ENCODE results near the gene AK5. TPM values are rescaled to one million over a fixed set of nuclear protein-coding genes. Genes with fewer than 3 reads are reported as not detected.
"Not testable (repeated sequence)": the region's sequence is repeated elsewhere in the genome, so short reads cannot be mapped to it uniquely, and the experiment has no call there.

AK5 gene
- total RNA-seq, 2 donors from 2014 or later, result 0.49 to 1.1 TPM

DNA sequence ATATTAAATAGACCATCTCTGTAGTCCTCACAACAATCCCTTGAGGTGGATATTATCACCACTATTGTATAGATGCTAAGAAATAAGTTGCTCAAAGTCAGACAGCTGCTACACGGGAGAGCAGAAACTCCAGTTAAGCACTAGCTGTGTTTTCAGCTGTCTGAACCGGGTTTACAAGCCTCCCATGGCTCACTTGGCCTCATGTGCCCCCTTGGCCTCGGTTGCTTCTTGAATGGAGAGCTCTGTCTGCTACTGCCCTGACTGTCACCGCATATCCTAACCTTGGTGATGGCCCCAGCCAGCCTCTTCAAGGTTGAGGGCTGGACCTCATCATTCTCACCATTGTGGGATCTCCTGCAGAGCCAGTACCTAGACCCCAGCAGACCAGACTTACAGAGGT lies 123.4 kb downstream of the AK5 start:
- TF ChIP-seq, protein P1, sequence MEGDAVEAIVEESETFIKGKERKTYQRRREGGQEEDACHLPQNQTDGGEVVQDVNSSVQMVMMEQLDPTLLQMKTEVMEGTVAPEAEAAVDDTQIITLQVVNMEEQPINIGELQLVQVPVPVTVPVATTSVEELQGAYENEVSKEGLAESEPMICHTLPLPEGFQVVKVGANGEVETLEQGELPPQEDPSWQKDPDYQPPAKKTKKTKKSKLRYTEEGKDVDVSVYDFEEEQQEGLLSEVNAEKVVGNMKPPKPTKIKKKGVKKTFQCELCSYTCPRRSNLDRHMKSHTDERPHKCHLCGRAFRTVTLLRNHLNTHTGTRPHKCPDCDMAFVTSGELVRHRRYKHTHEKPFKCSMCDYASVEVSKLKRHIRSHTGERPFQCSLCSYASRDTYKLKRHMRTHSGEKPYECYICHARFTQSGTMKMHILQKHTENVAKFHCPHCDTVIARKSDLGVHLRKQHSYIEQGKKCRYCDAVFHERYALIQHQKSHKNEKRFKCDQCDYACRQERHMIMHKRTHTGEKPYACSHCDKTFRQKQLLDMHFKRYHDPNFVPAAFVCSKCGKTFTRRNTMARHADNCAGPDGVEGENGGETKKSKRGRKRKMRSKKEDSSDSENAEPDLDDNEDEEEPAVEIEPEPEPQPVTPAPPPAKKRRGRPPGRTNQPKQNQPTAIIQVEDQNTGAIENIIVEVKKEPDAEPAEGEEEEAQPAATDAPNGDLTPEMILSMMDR (IDR thresholded peaks at IDR 0.05), result no peak
- H3K36me3 ChIP-seq, result no peaks in the 10 kb centered on the region
- H3K27ac ChIP-seq, result no peak overlapping the region
- intact Hi-C loops (cut with DNase I), result no loop called here
- H3K4me3 ChIP-seq, result no peak overlapping the region
- no peak for DNase-seq
- H3K27me3 ChIP-seq, result no peaks in the 10 kb centered on the region
- H3K4me1 ChIP-seq, result no peaks in the 10 kb centered on the region
- H3K9ac ChIP-seq (ENCODE audit: low read depth in 2 of 2, low read length in 2 of 2), result no peak overlapping the region
- H3K9me3 ChIP-seq, result no peaks in the 10 kb centered on the region

DNA sequence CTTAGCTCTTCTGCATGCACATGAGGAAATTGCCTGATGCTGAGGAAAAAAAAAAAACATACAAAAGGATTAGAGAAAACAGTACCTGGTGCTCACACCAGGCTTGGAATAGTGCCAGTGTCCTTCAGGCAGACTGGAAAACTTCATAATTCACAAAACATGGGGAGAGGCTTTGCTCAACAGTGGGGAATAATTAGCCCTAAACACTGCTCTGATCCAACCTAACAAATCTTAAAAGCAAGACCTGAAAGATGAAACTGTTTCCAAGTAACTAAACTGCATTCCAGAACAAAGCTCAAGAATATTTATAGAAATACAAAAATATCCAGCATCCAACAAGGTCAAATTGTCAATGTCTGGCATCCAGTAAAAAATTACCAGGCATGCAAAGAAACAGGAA lies 124.8 kb downstream of the AK5 start:
- intact Hi-C loops (cut with DNase I), result no loop called here
- Histone ChIP-seq H3K9ac (ENCODE audit: low read depth in 2 of 2, low read length in 2 of 2) (no peak overlapping the region), H3K4me3 (no peak overlapping the region), H3K36me3 (no peaks in the 10 kb centered on the region), H3K27ac (no peak overlapping the region), H3K27me3 (no peaks in the 10 kb centered on the region), H3K9me3 (no peaks in the 10 kb centered on the region), H3K4me1 (no peaks in the 10 kb centered on the region)
- no peak for DNase-seq
- TF ChIP-seq, protein P1 (IDR thresholded peaks at IDR 0.05), result no peak

DNA sequence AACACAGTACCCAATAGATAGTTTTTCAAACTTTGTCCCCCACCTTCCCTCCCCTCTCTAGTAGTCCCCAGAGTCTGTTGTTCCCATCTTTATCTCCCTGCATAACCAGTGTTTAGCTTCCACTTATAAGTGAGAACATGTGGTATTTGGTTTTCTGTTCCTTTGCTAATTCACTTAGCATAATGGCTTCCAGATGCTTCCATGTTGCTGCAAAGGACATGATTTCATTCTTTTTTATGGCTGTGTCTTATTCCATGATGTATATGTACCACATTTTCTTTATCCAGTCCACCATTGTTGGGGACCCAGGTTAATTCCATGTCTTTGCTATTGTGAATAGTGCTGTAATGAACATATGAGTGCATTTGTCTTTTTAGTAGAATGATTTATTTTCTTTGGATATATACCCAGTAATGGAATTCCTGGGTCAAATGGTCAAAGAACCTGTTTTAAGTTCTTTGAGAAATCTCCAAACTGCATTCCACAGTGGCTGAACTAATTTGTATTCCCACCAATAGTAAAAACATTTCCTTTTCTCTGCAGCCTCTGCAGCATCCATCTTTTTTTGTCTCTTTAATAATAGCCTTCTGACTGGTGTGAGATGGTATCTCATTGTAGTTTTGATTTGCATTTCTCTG lies 126.0 kb downstream of the AK5 start:
- TF ChIP-seq, protein P1 (IDR thresholded peaks at IDR 0.05), result no peak
- intact Hi-C loops (cut with DNase I), result no loop called here

DNA sequence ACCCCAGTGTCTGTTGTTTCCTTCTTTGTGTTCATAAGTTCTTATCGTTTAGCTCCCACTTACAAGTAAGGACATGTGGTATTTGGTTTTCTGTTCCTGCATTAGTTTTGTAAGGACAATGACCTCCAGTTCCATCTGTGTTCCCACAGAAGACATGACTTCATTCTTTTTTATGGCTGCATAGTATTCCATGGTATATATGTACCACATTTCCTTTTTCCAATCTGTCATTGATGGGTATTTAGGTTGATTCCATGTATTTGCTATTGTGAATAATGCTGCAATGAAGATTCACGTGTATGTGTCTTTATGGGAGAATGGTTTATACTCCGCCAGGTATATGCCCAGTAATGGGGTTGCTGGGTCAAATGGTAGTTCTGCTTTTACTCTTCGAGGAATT lies 127.1 kb downstream of the AK5 start:
- H3K27me3 ChIP-seq; H3K27ac ChIP-seq; DNase-seq; H3K9me3 ChIP-seq; H3K4me1 ChIP-seq; H3K36me3 ChIP-seq; H3K9ac ChIP-seq (ENCODE audit: low read depth in 2 of 2, low read length in 2 of 2); intact Hi-C loops (cut with DNase I); H3K4me3 ChIP-seq: not testable (repeated sequence)

More for the DNA sequence above, 126.0 kb downstream of the AK5 start:
- Histone ChIP-seq H3K36me3 (no peaks in the 10 kb centered on the region), H3K27me3 (no peaks in the 10 kb centered on the region), H3K4me1 (no peaks in the 10 kb centered on the region), H3K4me3 (no peak overlapping the region), H3K9me3 (no peaks in the 10 kb centered on the region), H3K27ac (no peak overlapping the region), H3K9ac (ENCODE audit: low read depth in 2 of 2, low read length in 2 of 2) (no peak overlapping the region)
- no peak for DNase-seq

DNA sequence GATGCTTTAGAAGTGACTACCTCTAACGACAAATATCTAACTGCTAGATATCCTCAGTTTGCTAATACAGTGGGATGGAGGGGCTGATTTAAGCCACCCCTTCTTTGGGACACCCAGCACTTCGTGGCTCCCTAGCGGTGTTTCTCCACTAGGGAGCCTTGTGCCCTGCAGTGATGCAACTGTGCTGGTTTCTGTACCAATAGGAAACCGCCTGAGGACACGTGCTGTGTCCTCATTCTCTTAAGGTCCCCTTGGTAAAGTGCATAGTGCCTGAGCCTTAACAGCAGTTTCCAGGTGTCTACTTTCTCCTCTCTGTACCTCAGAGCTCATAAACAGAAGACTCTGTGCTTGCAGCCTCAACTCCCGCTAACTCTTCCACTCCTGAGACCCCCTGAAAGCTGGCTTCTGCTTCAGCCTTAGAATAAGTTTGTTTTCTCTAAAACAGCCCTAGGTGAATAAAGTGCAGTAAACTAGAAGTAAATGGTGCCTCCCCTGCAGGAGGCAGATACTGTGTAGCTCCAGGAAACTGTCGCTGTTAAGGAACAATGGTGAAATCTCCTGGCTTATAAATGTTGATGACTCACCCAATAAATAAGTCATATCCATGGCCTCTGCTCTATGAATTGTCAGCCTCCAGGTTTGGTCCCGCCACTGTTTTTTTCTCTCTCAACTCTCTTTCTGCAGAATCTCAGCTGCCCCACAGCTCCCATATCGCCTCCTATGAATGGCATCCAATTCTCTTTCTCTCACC lies 130.4 kb downstream of the AK5 start:
- TF ChIP-seq, protein P1 (IDR thresholded peaks at IDR 0.05), result no peak
- H3K27me3 ChIP-seq, result no peaks in the 10 kb centered on the region
- intact Hi-C loops (cut with DNase I), result no loop called here
- H3K9me3 ChIP-seq, result no peaks in the 10 kb centered on the region
- no peak overlapping the region for H3K4me3 ChIP-seq
- DNase-seq, result no peak
- H3K4me1 ChIP-seq, result no peaks in the 10 kb centered on the region
- no peak overlapping the region for H3K9ac ChIP-seq (ENCODE audit: low read depth in 2 of 2, low read length in 2 of 2)
- no peak overlapping the region for H3K27ac ChIP-seq
- no peaks in the 10 kb centered on the region for H3K36me3 ChIP-seq
